AG08395 (cell line): Measurements from ENCODE around the gene HDGF.
"Not testable (repeated sequence)": the region's sequence is repeated elsewhere in the genome, so short reads cannot be mapped to it uniquely, and the experiment has no call there.

Experiments
- DNase-seq: peaks from one replicate; pipeline ENCODE4 v3.0.0; 2012; ENCODE audit warnings: mixed read lengths, low spot score

HDGF gene

DNA sequence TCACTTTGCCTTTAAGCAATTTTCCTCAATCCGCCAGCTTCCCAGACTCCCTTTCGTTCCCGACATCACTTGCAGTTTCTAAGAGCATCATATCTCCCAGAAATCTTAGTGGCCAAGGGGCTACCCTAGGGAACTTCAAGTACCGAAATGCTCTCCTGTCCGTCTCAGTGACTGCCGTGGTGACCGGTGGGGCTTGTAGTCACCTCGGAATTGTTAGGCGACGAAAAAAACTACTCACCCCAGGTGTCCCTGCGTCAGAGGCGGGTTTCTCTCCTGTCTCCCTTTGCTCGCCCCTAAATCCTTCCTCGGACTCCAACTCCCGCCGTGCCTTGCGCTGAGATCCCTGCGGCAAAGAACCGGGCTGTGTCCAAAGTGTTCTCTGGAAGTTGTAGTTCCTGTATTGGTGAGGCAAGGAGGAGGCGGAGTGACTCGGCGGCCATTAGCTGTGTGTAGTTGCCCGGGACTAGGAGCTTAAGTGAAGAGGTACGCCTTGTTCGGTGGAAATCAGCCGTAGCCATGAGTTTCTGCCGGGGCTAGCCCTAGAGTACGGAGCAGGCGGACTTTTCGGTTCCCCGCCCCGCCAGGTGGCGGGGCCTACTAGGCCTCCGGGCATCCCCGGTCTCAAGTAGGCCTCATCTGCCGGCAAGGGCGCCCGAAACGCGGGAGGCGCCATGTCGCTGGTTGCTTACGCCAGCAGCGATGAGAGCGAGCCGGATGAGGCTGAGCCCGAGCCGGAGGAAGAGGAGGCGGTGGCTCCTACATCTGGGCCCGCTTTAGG lies 15.8 kb upstream of the HDGF start, which contains the start of gene PRCC:
TSS of gene PRCC (plus strand) at position 435 of the 778 bp plus-strand sequence. CDS start at position 672, 237 bp downstream.
- DNase-seq, result peak; percentile 95

DNA sequence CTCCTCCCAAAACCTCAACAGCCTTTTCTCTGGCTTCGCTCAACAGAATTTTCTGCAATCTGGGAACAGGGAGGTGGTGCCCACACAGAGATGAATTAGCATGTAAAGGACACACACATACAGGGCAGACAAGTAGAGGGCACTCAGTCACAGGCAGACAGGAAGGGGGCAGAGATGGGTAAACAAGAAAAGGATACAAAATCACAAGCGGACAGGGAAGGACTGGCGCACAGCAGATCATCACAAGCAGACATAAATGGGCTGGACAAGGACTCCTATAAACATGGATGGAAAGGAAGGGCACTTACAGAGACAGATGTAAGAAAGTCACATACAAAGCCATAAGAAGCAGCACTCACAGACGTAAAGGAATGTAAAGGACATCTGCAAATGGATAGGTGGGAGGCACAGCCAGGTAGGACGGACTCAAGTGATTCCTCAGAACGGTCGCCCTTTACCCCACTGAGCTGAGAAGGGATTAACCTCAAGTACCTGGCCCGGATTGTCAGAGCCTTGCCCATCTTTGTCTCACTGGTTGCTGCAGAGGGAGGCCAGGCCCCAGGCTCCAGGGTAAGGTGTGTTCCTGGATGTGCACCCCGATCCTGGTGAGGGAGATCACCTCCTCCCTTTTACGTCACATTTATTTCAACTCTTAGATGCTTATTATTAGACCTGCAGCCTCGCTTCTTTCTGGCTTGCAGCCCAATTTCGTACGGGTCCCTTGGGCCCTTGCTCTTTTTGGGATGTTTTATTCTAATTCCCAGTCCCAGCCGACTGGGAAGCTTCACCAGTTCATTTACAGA lies 15.0 kb upstream of the HDGF start:
- no peak for DNase-seq

DNA sequence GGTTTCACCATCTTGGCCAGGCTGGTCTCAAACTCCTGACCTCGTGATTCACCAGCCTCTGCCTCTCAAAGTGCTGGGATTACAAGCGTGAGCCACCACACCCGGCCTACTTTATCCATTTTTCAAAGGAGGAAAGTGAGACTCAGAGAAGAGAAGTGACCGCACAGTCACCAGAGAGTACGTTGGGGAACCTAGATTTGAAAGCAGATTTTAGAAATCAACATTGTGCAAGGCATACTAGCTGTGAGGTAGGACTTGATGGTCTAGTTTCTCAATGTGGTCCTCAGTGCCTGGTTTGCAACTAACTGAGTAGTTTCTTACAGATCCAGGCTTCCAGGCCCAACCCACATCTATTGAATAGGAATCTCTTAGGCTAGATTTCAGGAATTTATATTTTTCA lies 14.2 kb upstream of the HDGF start:
- no peak for DNase-seq

GRCh38 chr1:156765136-156765535 lies 13.7 kb upstream of the HDGF start:
- not testable (repeated sequence) for DNase-seq

DNA sequence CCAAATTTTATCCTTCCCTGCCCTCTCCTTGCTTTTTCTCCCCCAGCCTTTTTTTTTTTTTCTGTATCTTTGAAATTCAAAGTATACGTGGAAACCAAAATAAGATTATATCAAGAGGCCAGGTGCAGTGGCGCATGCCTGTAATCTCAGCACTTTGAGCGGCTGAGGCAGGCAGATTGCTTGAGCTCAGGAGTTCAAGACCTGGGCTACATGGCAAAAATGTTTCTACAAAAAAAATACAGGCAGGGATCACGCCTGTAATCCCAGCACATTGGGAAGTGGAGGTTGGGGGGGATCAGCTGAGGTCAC lies 9.3 kb upstream of the HDGF start:
- no peak for DNase-seq

DNA sequence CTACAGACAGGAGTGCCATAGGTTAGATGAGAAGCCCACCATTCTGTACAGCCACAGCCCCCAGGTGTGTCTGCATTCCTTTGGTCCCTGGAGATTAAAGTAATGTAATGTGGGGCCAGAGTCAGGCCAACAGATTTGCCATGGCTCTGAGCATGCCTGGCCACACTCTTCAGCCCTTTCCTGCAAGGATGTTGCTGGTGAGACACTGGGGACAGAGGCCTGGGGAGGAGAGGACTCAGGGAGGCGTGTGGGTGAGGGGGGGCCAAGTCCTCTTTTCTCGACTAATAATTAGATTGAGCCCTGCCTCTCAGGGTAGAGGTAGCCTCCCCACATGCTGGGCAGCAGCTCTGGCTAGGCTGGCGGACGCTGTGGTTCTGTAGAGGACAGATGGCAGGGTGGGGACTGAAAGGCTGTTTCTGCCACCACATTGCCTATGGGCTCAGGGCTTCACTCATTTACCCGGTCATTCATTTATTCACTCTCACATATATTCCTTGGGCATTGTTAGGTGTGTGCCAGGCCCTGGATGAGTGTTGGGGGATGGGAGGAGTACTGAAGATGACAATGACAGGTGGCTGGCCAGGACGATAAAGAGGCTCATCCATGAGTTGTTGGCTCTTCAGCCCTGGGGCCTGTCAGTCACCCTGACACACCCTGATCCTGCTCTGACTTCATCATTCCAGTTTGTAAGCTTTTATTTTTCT lies 8.8 kb upstream of the HDGF start:
- DNase-seq, result no peak

GRCh38 chr1:156757572-156758253 lies 6.2 kb upstream of the HDGF start:
- not testable (repeated sequence) for DNase-seq

- DNase-seq, result no peak
These were observed 4.9 kb upstream of the HDGF start for GRCh38 chr1:156756355-156756754.

DNA sequence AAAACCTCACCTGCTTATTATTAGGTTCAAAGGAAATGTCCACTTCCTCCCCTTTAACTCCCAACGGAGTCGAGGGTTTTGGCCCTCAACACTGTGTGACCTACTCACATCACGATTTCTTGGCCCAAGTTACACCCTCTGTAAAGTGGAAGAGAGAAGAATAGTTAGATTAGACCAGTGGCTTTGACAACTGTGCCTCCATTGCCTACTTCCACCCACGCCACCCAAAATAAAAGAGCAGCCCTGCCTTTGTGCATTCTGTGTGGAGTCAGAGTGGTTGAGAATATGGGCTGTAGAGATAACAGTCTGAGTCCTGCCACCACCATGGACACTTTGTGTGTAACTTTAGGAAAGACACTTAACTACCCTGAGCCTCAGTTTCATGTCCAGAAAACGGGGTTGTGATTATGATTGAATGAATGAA lies 4.1 kb upstream of the HDGF start:
- no peak for DNase-seq

- DNase-seq, result no peak
These were observed 2.7 kb upstream of the HDGF start for GRCh38 chr1:156754219-156754618.

- no peak for DNase-seq
These were observed 1.5 kb upstream of the HDGF start for GRCh38 chr1:156752843-156753482.

DNA sequence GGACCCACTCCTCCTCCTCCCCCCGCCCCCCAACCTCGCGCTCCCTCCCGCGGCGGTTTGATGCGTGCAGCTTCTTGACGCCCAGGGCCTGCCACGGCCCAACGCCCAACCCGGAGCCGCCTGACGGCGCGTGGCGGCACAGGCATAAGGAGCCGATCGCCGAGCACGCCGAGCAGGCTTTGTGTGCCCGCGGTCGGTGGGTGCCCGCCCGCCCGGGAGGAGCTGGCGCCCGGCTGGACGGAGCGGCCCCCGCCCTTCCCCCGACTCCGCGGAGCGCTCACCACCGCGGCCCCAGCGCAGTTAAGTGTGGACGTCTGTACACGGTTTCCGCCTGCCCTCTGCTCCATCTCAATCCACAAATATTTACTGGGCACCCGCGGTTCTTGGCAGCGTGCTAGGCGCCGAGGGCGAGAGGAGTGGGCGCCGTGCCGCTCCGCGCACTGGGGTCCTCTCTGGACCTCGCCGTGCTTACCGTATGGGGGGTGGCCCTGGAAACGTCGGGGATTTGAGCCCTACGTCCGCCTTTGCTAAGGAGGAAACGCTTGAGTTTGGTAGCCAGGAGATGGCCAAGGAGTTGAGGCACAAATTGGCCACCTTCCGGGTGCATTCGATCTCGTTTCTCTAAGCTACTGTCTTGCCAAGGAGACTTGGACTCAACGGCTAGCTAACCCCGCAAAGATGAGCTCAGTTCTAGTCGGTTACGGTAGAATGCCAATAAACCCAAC lies 444 bp upstream of the HDGF start:
- peak; percentile 92 for DNase-seq

DNA sequence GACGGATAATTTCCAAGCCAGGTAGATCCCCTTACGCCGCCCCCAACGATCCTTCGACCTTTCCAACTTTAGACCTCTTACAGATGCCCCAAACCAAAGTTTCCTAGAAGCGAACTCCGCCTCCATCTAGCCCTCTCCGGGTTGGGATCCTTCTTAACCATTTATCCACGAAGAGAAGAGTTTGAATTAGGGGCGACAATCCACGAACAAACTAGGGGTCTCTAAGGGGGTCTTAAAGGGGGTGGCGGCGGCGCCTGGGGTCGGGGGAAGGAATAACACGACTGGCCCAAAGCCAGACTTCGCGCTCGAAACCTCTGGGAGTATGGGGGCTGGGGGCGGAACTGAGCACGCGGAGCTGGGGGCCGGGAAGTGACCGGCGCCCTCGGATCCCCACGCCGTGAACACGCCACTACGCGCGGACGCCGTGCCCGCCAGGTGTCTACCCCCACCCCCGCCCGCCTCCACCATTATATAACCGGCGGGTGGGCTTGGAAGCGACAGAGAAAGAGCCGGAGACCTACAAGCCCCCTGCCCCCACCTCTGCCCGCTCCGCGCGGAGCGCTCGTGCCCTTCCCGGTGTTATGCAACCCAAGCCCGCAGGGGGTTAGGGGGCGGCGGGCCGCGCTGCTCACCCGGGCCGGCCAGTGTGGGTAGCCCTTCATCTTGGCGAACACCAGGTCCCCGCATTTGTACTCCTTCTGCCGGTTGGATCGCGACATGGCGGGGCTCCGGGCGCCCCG lies 594 bp downstream of the HDGF start:
- no peak for DNase-seq

DNA sequence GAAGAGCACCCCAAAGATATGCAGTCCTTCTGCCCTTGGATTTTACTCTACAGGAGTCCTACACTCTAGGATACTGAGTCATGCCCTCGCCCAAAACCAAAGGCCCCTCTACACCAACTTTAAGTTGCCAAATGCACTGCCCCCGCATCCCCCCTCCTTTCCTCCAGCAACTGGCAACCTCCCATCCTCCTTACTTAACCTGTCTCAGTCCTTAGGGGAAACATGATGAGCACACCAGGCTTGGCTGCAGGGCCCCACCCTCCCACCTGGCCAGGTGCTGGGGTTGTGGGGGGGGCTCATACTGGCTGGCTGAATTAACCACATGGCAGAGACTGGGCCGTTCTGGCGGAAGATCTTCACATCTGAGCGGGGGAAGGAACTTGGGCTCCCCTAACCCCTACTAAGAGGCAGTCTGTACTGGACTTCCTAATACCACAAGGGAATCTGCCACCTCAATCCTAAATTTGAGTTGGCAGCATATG lies 1.2 kb downstream of the HDGF start:
- no peak for DNase-seq

DNA sequence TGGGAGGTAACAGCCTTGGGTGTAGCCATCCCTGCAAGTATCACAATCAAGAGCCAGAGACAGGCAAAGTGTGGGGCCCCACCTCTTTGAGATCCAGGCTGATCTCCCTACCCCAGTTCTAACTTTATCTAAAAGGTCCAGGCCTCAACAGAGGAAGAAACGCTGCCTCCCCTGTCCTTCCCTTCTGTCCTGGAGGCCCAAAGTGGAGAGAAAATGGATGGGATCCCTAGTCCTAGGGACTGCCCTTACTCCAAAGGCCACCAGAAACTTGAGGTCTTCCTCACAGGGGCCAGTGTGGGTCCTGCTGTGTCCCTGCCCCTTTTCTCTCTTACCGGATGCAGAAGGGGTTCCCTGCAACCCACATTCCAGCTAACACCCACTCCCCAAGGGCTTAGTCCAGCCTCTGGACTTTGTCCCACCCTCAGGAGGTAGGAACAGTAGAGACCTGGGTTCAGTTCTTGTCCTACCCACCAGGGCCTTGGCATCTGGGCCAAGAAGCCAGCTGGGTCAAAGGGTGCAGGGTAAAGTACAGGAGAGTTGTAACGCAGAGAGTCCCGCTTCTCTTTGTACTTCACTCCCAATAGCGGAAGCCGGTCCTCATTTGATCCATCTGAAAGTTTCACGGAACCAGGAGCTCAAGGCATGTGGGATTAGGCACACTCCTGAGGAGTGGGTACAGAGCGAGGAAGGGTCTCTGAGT lies 1.9 kb downstream of the HDGF start:
- no peak for DNase-seq

- peak; percentile 12 for DNase-seq
These were observed 2.6 kb downstream of the HDGF start for GRCh38 chr1:156748670-156749418.

DNA sequence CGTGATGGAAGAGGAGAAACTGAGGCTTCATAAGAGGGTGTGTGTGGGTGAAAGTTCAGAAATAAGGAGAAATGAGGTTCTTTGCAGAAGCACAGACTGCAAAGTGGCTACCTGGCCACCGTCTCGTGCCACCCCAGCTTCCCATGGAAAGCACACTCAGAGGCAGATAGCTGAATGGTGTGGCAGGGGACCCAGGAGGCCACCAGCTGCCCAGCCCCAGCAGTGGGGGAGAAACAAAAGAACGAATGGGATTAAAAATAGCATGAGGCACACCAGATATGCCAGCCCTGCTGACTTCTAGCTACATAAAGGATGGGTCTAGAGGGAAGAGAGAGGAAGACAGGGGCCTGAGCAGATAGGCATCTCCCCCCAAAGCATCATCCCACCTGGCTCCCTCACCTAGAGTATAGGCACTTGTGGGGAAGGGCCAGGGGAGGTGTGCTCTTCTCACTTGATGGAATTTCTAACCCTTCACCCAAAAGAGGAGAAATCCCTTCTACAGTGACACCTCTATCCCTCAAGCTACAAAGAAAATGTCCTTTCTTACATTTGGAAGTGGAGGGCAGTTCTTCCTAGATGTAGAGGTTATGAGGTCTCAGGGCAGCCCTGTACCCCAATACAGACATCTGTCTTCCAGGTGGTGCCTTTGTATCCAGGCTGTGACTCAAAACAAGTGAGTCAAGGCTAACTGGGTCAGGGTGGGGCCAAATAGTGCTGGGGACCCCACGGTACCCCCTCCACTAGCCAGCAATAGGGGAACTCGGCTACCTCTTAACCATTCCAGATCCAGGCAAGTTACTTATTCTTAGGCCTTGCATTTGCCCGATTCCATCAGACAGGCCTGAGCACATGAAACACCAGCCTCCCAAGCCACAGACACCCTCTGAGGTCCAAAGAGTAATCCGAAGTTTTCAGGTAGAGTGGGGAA lies 3.5 kb downstream of the HDGF start:
- DNase-seq, result no peak
